Astrocyte (in vitro differentiated cells and primary cell): ENCODE results near the gene MPO.

Source experiments
- CTCF ChIP-seq: IDR thresholded peaks from 2 replicates; pipeline ENCODE4 v1.5.1; 2011; ENCODE audit warnings: low read depth, mild to moderate bottlenecking, inconsistent platforms, low read length, moderate library complexity; ENCODE audit not compliant: insufficient read depth
- EZH2 ChIP-seq: IDR thresholded peaks from 2 replicates; pipeline ENCODE4 v1.6.1; 2012; ENCODE audit warnings: mild to moderate bottlenecking, low read length, inconsistent platforms; ENCODE audit not compliant: insufficient read depth

- TF ChIP-seq CTCF (no peak), EZH2 (no peak)
Measured at GRCh38 chr17:58229384-58229783, 51.4 kb downstream of the MPO start.
